Upper lobe of left lung (tissue), 4 donors: ENCODE measurements around the gene TXNIP.

ENCODE experiments used
- POLR2A ChIP-seq, 4 donors: fragments of 450-650 bp; IDR thresholded peaks; one replicate each; pipeline ENCODE4 v1.5.1; 2016 to 2017; ENCODE audit warnings: antibody characterized with exemption in 4 of 4, mild to moderate bottlenecking in 2 of 4
- POLR2AphosphoS5 ChIP-seq, 2 donors: sonication (generic); formaldehyde crosslinking; IDR thresholded peaks; one replicate each; pipeline ENCODE4 v1.5.1; 2017; ENCODE audit warnings: antibody characterized with exemption in 2 of 2
- TF ChIP-seq, protein P1 (sequence below), 6 experiments: fragments of 450-650 bp in 4 of 6; fragments of 200-600 bp in 2 of 6; sonication (generic) in 2 of 6; IDR thresholded peaks; one replicate each; pipeline ENCODE4 v1.5.1; 2016 to 2019; ENCODE audit warnings: antibody characterized with exemption in 6 of 6

GRCh38 chr1:145997016-145997717 is 788 bp upstream of the TXNIP start:
- TF ChIP-seq POLR2A (IDR thresholded peaks at IDR 0.05) (no peak), POLR2AphosphoS5 (IDR thresholded peaks at IDR 0.05) (peak; percentile 76 to 90)
- TF ChIP-seq, protein P1, sequence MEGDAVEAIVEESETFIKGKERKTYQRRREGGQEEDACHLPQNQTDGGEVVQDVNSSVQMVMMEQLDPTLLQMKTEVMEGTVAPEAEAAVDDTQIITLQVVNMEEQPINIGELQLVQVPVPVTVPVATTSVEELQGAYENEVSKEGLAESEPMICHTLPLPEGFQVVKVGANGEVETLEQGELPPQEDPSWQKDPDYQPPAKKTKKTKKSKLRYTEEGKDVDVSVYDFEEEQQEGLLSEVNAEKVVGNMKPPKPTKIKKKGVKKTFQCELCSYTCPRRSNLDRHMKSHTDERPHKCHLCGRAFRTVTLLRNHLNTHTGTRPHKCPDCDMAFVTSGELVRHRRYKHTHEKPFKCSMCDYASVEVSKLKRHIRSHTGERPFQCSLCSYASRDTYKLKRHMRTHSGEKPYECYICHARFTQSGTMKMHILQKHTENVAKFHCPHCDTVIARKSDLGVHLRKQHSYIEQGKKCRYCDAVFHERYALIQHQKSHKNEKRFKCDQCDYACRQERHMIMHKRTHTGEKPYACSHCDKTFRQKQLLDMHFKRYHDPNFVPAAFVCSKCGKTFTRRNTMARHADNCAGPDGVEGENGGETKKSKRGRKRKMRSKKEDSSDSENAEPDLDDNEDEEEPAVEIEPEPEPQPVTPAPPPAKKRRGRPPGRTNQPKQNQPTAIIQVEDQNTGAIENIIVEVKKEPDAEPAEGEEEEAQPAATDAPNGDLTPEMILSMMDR (IDR thresholded peaks at IDR 0.05): no peak
